Measurements from ENCODE around the gene GIMAP1. TPM values are rescaled to one million over a fixed set of nuclear protein-coding genes. Genes with fewer than 3 reads are reported as not detected.

GIMAP1 gene
- total and polyA plus RNA-seq, 2 of the 8 experiments (the other 6 are each of a cell fraction or from before 2014, with no cell fraction given): not detected

GRCh38 chr7:150753826-150754603 is 37.6 kb downstream of the GIMAP1 start (continued):
- TF ChIP-seq CTCF (IDR thresholded peaks at IDR 0.05; ENCODE audit: control extremely low read depth in 1 of 3, insufficient read depth in 1 of 3, low read depth in 1 of 3, low read length in 3 of 3) (peak in 2 of 3 experiments; percentile 60 to 64; a peak in 3 of 4 replicates), SIRT6 (IDR thresholded peaks at IDR 0.05; ENCODE audit: low read length) (no peak), SIX5 (IDR thresholded peaks at IDR 0.05; ENCODE audit: low read depth, low read length) (no peak), TEAD4 (IDR thresholded peaks at IDR 0.05; ENCODE audit: low read depth, low read length) (no peak)

Data from H1 (cell line).